ENCODE data around the gene LRRC15.

DNA sequence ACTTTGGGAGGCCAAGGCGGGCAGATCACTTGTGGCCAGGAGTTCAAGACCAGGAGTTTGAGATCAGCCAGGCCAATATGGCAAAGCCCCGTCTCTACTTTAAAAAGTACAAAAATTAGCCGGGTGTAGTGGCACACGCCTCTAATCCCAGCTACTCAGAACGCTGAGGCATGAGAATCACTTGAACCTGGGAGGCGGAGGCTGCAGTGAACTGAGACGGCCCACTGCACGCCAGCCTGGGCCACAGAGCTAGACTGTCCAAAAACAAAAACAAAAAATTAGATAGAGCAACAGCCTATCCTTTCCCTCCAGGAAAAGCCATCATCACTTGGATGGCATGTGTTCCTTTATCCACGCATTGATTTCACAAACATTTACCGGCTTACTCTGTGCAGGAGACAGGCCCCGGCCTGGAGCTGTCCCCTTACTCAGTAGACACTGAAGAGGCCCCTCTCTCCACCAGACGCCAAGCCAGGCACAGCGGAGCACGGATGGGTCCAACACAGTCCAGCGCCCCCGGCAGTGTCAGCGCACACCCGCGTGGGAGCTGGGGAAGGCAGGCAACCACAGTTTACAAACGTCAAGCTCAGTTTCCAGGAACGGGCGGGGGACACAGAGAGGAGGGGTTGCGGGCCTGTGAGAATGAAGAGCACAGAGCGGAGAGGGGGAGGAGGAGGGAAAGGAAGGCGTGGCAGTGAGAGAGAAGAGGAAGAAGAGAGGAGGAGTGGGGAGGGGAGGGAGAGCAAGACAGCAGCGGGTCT, 26.4 kb upstream of the LRRC15 start:
- no peak for TF ChIP-seq EZH2 (IDR thresholded peaks at IDR 0.05; ENCODE audit: low read depth)
- TF ChIP-seq, protein P1, sequence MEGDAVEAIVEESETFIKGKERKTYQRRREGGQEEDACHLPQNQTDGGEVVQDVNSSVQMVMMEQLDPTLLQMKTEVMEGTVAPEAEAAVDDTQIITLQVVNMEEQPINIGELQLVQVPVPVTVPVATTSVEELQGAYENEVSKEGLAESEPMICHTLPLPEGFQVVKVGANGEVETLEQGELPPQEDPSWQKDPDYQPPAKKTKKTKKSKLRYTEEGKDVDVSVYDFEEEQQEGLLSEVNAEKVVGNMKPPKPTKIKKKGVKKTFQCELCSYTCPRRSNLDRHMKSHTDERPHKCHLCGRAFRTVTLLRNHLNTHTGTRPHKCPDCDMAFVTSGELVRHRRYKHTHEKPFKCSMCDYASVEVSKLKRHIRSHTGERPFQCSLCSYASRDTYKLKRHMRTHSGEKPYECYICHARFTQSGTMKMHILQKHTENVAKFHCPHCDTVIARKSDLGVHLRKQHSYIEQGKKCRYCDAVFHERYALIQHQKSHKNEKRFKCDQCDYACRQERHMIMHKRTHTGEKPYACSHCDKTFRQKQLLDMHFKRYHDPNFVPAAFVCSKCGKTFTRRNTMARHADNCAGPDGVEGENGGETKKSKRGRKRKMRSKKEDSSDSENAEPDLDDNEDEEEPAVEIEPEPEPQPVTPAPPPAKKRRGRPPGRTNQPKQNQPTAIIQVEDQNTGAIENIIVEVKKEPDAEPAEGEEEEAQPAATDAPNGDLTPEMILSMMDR (conservative IDR thresholded peaks at IDR 0.05) = no peak

All from PC-9 (cell line).